KMS-11 (cell line): ENCODE results near the gene RPS6KA2.

ENCODE experiments used
- H2AFZ ChIP-seq: fragments of 200-600 bp; sonication (generic); 2 replicates; pipeline ENCODE4 v1.6.1; 2016; ENCODE audit warnings: antibody characterized with exemption, mixed run types, low read depth
- H3K27ac ChIP-seq: fragments of 200-600 bp; sonication (generic); 2 replicates; pipeline ENCODE4 v1.6.1; 2016; ENCODE audit warnings: mild to moderate bottlenecking, mixed run types
- H3K27me3 ChIP-seq: fragments of 200-600 bp; sonication (generic); 2 replicates; pipeline ENCODE4 v1.6.1; 2017; ENCODE audit warnings: mild to moderate bottlenecking, low read depth, mixed run types, moderate library complexity; ENCODE audit not compliant: insufficient read depth
- H3K36me3 ChIP-seq: fragments of 200-600 bp; sonication (generic); 2 replicates; pipeline ENCODE4 v1.6.1; 2017; ENCODE audit warnings: mild to moderate bottlenecking, mixed run types; ENCODE audit not compliant: insufficient read depth
- H3K4me1 ChIP-seq: fragments of 200-600 bp; sonication (generic); 2 replicates; pipeline ENCODE4 v1.6.1; 2016; ENCODE audit warnings: mild to moderate bottlenecking, low read depth, mixed run types; ENCODE audit not compliant: poor library complexity, severe bottlenecking
- H3K4me2 ChIP-seq: fragments of 200-600 bp; sonication (generic); 2 replicates; pipeline ENCODE4 v1.7.0; 2016; ENCODE audit warnings: mild to moderate bottlenecking, mixed run types
- H3K4me3 ChIP-seq: fragments of 200-600 bp; sonication (generic); IDR thresholded peaks from 2 replicates; pipeline ENCODE4 v1.6.1; 2017; ENCODE audit warnings: low read depth, low read length, mixed read lengths; ENCODE audit not compliant: insufficient read depth
- H3K79me2 ChIP-seq: fragments of 200-600 bp; sonication (generic); 2 replicates; pipeline ENCODE4 v1.6.1; 2016; ENCODE audit warnings: low read depth, mixed run types; ENCODE audit not compliant: insufficient read depth
- H3K9ac ChIP-seq: fragments of 200-600 bp; sonication (generic); 2 replicates; pipeline ENCODE4 v1.6.1; 2016; ENCODE audit warnings: mild to moderate bottlenecking, mixed run types
- H4K20me1 ChIP-seq: fragments of 200-600 bp; sonication (generic); 2 replicates; pipeline ENCODE4 v1.6.1; 2016; ENCODE audit warnings: mild to moderate bottlenecking, mixed run types; ENCODE audit not compliant: insufficient read depth
- TF ChIP-seq, protein P1 (sequence below): fragments of 200-600 bp; sonication (generic); conservative IDR thresholded peaks from 2 replicates; pipeline ENCODE4 v1.6.1; 2017; ENCODE audit warnings: low read depth, mild to moderate bottlenecking, antibody characterized with exemption, low read length, moderate library complexity, mixed read lengths

RPS6KA2 gene

DNA sequence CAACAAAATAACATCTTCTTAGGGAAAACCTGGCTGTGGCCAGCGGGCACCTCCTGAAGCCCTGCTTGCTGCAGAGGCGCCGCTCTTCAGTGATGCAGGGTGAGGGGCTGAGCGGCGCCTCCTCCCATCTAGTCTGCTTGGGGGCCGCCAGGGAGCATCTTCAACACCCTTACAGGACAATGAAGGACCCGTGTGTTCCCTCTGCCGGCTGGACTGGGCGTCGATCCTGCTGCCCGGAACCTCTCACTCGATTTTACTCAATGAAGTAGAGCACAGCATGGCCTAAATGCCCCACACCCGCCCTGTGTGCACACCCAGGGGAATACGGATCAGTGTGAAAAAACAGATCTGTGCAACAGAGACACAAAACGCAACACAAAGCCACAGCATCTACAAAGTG is 215.8 kb downstream of the RPS6KA2 start:
- Histone ChIP-seq H2AFZ (no peak overlapping the region), H3K27ac (no peak overlapping the region), H3K4me2 (no peak overlapping the region), H3K27me3 (no peaks in the 10 kb centered on the region), H3K9ac (no peak overlapping the region), H3K4me1 (peaks cover 12% of the 10 kb centered on the region), H4K20me1 (no peaks in the 10 kb centered on the region), H3K79me2 (no peaks in the 10 kb centered on the region), H3K4me3 (no peak overlapping the region), H3K36me3 (no peaks in the 10 kb centered on the region)
- TF ChIP-seq, protein P1, sequence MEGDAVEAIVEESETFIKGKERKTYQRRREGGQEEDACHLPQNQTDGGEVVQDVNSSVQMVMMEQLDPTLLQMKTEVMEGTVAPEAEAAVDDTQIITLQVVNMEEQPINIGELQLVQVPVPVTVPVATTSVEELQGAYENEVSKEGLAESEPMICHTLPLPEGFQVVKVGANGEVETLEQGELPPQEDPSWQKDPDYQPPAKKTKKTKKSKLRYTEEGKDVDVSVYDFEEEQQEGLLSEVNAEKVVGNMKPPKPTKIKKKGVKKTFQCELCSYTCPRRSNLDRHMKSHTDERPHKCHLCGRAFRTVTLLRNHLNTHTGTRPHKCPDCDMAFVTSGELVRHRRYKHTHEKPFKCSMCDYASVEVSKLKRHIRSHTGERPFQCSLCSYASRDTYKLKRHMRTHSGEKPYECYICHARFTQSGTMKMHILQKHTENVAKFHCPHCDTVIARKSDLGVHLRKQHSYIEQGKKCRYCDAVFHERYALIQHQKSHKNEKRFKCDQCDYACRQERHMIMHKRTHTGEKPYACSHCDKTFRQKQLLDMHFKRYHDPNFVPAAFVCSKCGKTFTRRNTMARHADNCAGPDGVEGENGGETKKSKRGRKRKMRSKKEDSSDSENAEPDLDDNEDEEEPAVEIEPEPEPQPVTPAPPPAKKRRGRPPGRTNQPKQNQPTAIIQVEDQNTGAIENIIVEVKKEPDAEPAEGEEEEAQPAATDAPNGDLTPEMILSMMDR, result no peak

DNA sequence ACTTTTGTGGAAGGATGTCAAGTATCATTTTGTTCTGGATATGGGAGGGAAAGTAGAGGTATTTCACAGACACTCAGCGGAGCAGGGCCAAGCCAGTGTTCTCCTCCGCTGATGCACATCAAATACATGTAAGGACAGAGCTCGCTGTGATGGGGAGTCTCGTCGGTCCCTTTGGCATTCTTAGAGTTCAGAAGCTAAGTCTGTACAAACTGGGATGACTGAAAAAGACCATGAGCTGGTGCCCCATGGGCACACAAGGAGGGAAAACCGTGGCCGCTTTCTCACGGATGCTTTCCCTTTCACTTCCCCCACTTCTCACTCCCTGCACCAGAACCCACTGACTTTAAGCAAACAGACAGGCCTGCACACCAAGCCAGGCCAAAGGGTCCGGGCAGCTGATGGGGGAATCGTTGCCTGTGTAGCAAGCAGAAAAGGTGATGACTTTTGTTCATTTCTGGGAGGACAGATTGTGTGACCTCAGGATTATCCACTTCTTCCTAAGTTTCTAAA is 216.6 kb downstream of the RPS6KA2 start:
- no peak overlapping the region for H3K27ac ChIP-seq
- no peaks in the 10 kb centered on the region for H3K27me3 ChIP-seq
- no peak overlapping the region for H3K4me2 ChIP-seq
- TF ChIP-seq, protein P1, result no peak
- H3K4me3 ChIP-seq, result no peak overlapping the region
- H3K36me3 ChIP-seq, result no peaks in the 10 kb centered on the region
- no peak overlapping the region for H2AFZ ChIP-seq
- H3K79me2 ChIP-seq, result no peaks in the 10 kb centered on the region
- H3K9ac ChIP-seq, result no peak overlapping the region
- no peaks in the 10 kb centered on the region for H4K20me1 ChIP-seq
- H3K4me1 ChIP-seq, result peaks cover 12% of the 10 kb centered on the region

DNA sequence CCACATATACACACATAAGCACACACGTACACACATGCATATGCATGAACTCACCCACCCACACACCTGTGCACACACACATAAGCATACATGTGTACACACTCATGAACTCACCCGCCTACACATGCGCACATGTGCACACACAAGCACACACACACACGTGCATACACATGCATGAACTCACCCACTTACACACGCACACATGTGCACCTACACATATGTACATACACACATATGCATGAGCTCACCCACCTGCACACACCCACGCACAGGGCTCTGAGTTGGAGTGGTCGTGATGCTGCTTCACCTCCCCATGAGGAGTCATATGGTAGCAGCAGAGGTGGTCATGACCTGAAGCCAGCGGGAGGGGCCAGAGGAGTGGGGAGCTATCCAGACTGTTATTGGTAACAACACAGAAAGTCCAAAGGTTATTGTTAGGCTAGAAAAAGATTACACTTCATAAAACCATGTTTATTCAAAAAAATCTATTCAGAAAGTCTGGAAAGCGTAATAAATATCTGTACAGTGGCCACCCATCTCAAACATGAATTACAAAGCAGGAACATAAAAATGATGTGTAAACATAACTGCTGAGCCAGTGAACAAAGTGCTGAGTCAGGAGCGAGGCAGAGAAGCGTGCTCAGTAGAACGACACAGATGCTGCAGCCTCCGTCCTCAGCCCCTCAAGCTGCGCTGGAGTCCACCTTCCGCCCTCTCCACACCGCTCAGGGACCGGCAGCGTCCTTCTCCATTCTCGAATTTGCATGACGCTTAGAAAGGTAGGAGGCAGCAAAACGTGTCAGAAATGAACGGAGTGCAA is 217.9 kb downstream of the RPS6KA2 start:
- Histone ChIP-seq H3K4me1 (peaks cover 12% of the 10 kb centered on the region), H2AFZ (no peak overlapping the region), H3K79me2 (no peaks in the 10 kb centered on the region), H3K4me2 (no peak overlapping the region), H3K4me3 (no peak overlapping the region), H3K36me3 (no peaks in the 10 kb centered on the region), H3K27me3 (no peaks in the 10 kb centered on the region), H4K20me1 (no peaks in the 10 kb centered on the region), H3K9ac (no peak overlapping the region), H3K27ac (no peak overlapping the region)
- TF ChIP-seq, protein P1, result no peak

DNA sequence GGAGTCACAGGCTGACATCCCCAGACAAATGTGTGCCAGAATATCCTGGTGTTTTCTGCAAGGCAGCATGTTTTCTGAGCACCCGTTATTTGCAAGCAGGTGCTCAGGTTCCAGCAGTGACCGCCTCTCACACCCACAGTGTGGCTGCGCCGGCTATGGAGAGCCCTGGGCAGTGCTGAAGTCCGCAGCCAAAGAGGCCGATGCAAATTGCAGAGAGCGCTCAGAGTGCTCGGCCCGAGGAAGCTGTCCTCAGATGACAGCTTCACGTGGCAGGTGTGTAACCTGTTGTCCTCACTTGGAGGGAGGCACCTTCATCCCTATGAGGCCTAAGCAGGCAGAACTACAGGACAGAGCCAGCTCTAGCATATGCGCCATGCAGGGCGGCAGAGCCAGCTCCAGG is 220.9 kb downstream of the RPS6KA2 start:
- no peak overlapping the region for H2AFZ ChIP-seq
- no peaks in the 10 kb centered on the region for H3K27me3 ChIP-seq
- H3K4me3 ChIP-seq, result no peak overlapping the region
- TF ChIP-seq, protein P1, result no peak
- H3K79me2 ChIP-seq, result no peaks in the 10 kb centered on the region
- no peak overlapping the region for H3K27ac ChIP-seq
- H3K4me2 ChIP-seq, result no peak overlapping the region
- H3K36me3 ChIP-seq, result no peaks in the 10 kb centered on the region
- no peak overlapping the region for H3K9ac ChIP-seq
- no peaks in the 10 kb centered on the region for H4K20me1 ChIP-seq
- H3K4me1 ChIP-seq, result peaks cover 1% of the 10 kb centered on the region
